Sigmoid colon (tissue), 7 donors: Measurements from ENCODE around the gene ARHGAP30. TPM values are rescaled to one million over a fixed set of nuclear protein-coding genes. Genes with fewer than 3 reads are reported as not detected.
A peak's percentile ranks its signal among the peaks of the same experiment; 100 is the strongest.
"Not testable (repeated sequence)": the region's sequence is repeated elsewhere in the genome, so short reads cannot be mapped to it uniquely, and the experiment has no call there.

Experiments used
- DNase-seq: peaks from one replicate; pipeline ENCODE4 v3.0.0-alpha.2; 2019
- H3K27ac ChIP-seq, 4 donors: fragments of 200-600 bp; sonication (generic); one replicate each; pipeline ENCODE4 v1.5.1; 2016 to 2019; ENCODE audit warnings: mild to moderate bottlenecking in 1 of 4
- H3K27me3 ChIP-seq, 3 donors: fragments of 200-600 bp; sonication (generic); one replicate each; pipeline ENCODE4 v1.5.1; 2019; ENCODE audit warnings: mild to moderate bottlenecking in 1 of 3
- H3K36me3 ChIP-seq, 4 donors: fragments of 200-600 bp; sonication (generic); one replicate each; pipeline ENCODE4 v1.5.1; 2016 to 2019
- H3K4me1 ChIP-seq, 4 donors: fragments of 200-600 bp; sonication (generic); one replicate each; pipeline ENCODE4 v1.5.1; 2017 to 2019
- H3K4me3 ChIP-seq, 4 donors: fragments of 200-600 bp; sonication (generic); one replicate each; pipeline ENCODE4 v1.5.1; 2017 to 2019; ENCODE audit warnings: mild to moderate bottlenecking in 2 of 4, moderate library complexity in 1 of 4
- H3K9me3 ChIP-seq, 4 donors: fragments of 200-600 bp in 3 of 4; sonication (generic) in 3 of 4; one replicate each; pipeline versions ENCODE4 v1.5.1 to v1.6.1; 2013 to 2019
- CTCF ChIP-seq, 4 experiments: fragments of 450-650 bp in 3 of 4; fragments of 200-600 bp in 1 of 4; IDR thresholded peaks; one replicate each; pipeline ENCODE4 v1.5.1; 2016 to 2019; ENCODE audit warnings: antibody characterized with exemption in 4 of 4, mild to moderate bottlenecking in 3 of 4, moderate library complexity in 2 of 4
- EP300 ChIP-seq, 4 donors: sonication (generic); formaldehyde crosslinking; IDR thresholded peaks; one replicate each; pipeline ENCODE4 v1.6.1; 2017; ENCODE audit warnings: antibody characterized with exemption in 4 of 4
- POLR2A ChIP-seq, 2 donors: fragments of 450-650 bp; IDR thresholded peaks; one replicate each; pipeline ENCODE4 v1.6.1; 2016; ENCODE audit warnings: antibody characterized with exemption in 2 of 2, mild to moderate bottlenecking in 2 of 2, moderate library complexity in 2 of 2
- POLR2AphosphoS5 ChIP-seq, 4 donors: sonication (generic); formaldehyde crosslinking; IDR thresholded peaks; one replicate each; pipeline ENCODE4 v1.6.1; 2017; ENCODE audit warnings: antibody characterized with exemption in 4 of 4
- WGBS, 2 donors: extraction: QIAGEN DNeasy Blood & Tissue Kit; methylation state at CpG; one replicate each; pipeline ENCODE4 v1.1.7; 2013; 5-methylcytosine and 5-hydroxymethylcytosine counted together
- intact Hi-C: fragments of 100-400 bp; cut with DNase I; formaldehyde crosslinking; loops from one replicate; pipeline ENCODE4 v1.15.1; 2023
- polyA plus RNA-seq, 3 donors: library from polyadenylated mRNA; stranded (reverse); fragments of 200-250 nt; gene quantifications; one replicate each; pipeline ENCODE4 v1.2.3, GENCODE V29; 2013
- total RNA-seq, 4 donors: library from RNA; depleted of rRNA; stranded (reverse); fragments of >200 nt; gene quantifications; one replicate each; pipeline ENCODE4 v1.1.0, GENCODE V29; 2016
- donor health status: healthy with polysubstance abuse.
- donor health status: Bipolar disorder and iron deficiency.
- donor health status: healthy.

Gene ARHGAP30
- total and polyA plus RNA-seq, 7 donors, result 4.4 to 37.8 (median 6.1) TPM

DNA sequence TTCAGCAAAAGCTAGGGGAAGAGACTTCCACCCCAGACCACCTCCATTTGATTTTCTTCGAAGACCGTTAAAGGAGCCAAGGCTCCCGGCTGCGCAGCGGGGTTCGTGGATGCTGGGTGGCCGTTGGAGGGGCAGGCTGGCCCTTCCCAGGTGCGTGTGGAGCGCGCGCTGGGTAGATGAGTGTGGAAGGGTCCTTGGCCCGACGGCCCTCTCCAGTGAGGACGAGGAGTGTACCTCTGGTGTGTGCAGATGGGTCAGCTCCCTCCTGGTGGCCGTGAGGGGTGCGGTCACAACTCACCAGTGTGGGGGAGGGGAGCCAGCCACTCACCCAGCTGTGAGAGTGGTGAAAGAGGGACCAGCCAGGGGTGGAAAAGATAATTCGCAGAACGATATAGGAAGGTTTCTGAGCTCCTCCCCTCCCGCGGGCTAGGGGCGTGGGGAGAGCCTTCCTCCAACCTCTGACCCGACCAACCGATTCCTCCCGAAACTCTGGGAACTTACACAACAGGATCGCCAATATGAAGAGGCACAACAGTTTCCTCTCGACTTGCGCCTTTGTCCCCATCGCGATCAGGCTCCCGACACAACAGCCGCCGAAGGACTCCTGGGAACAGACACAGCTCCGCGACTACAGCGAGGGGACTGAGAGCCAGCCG is 49.1 kb downstream of the ARHGAP30 start, which contains the start of gene F11R:
Gene F11R, minus strand, starts transcription at position 644 of the 656 bp plus-strand sequence. Its CDS starts 79 bp downstream, at position 565.
- Histone ChIP-seq H3K4me1 (peaks cover 0 to 17% (median 14%) of the 10 kb centered on the region in 4 donors), H3K9me3 (no peaks in the 10 kb centered on the region), H3K4me3 (peak within 1 kb of the TSS; percentile 24 to 47 (median 42)), H3K27ac (peak within 1 kb of the TSS; percentile 28 to 76 (median 60)), H3K36me3 (no peaks in the 10 kb centered on the region), H3K27me3 (peaks cover 0 to 35% (median 20%) of the 10 kb centered on the region in 3 donors)
- intact Hi-C loops, result no loop called here
- no peak for DNase-seq
- TF ChIP-seq CTCF (IDR thresholded peaks at IDR 0.05) (peak in 1 of 4 experiments; percentile 17), POLR2A (IDR thresholded peaks at IDR 0.05) (peak in 1 of 2 donors; percentile 35), POLR2AphosphoS5 (IDR thresholded peaks at IDR 0.05) (peak in 3 of 4 donors; percentile 10 to 38 (median 30)), EP300 (IDR thresholded peaks at IDR 0.05) (no peak)
- WGBS, 2 donors, result 0 to 2% methylated on average over 36 of the region's 36 CpGs

DNA sequence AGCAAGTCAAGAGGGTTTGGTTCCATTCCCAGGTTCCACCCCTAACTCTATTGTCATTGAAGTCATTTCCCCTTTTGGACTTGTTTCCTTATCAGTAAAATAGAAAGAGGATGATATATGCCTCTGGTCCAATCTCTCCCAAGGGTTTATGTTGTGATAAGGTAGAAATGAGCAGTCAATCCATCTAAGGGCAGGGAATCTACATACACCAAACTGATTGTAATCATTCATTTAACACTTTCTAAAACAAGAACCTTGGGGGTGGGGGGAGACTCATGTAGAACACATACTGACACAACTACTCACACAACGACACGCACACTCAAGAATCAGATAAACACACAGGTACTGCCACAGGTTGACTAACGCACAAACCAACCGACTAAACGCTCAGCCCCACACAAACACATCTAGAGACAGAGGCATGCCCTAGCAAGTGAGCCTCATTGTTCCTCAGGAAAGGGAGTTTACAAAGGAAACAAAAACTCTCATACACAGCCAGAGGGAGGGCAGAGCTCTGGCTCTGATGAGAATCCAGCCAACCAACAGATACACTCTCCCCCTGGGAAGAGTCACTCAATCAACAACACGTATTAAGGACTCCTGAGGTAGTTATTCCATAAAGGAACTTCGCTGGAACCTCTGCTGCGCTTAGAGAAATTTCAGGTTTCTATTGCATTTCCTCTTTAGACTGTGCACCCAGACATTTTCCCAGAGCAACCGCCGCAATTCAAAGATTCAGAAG is 49.8 kb downstream of the ARHGAP30 start:
- peaks cover 0 to 17% (median 14%) of the 10 kb centered on the region in 4 donors for H3K4me1 ChIP-seq
- no peaks in the 10 kb centered on the region for H3K36me3 ChIP-seq
- WGBS, 2 donors, result 6 to 18% methylated on average over 10 of the region's 10 CpGs
- H3K9me3 ChIP-seq, result no peaks in the 10 kb centered on the region
- H3K27ac ChIP-seq, result peak overlapping the region; percentile 28 to 76 (median 60)
- DNase-seq, result no peak
- H3K4me3 ChIP-seq, result peak overlapping the region; percentile 24 to 47 (median 42)
- H3K27me3 ChIP-seq, result peaks cover 0 to 35% (median 20%) of the 10 kb centered on the region in 3 donors
- TF ChIP-seq POLR2A (IDR thresholded peaks at IDR 0.05) (no peak), POLR2AphosphoS5 (IDR thresholded peaks at IDR 0.05) (peak in 2 of 4 donors; percentile 22 to 38)
- intact Hi-C loops, result no loop called here

GRCh38 chr1:161019111-161019660 is 50.5 kb downstream of the ARHGAP30 start:
- intact Hi-C loops, H3K36me3 ChIP-seq, H3K4me3 ChIP-seq, DNase-seq, H3K9me3 ChIP-seq: not testable (repeated sequence)
- peaks cover 0 to 17% (median 14%) of the 10 kb centered on the region in 4 donors for H3K4me1 ChIP-seq
- peak overlapping the region in 3 of 4 donors; percentile 8 to 76 (median 25) for H3K27ac ChIP-seq
- WGBS, 2 donors, result 78 to 90% methylated on average over 15 of the region's 15 CpGs
- peaks cover 0 to 35% (median 20%) of the 10 kb centered on the region in 3 donors for H3K27me3 ChIP-seq

GRCh38 chr1:161018631-161018930 is 51.1 kb downstream of the ARHGAP30 start:
- TF ChIP-seq POLR2A (IDR thresholded peaks at IDR 0.05) (no peak), EP300 (IDR thresholded peaks at IDR 0.05) (no peak), POLR2AphosphoS5 (IDR thresholded peaks at IDR 0.05) (no peak), CTCF (IDR thresholded peaks at IDR 0.05) (no peak)
- intact Hi-C loops, result no loop called here
- no peak for DNase-seq
- H3K27ac ChIP-seq, result peak overlapping the region in 1 of 4 donors; percentile 25
- 93 to 97% methylated on average over 1 of the region's 1 CpG for whole genome bisulfite sequencing, 2 donors
- H3K4me3 ChIP-seq, result no peak overlapping the region
- H3K27me3 ChIP-seq, result peaks cover 0 to 35% (median 20%) of the 10 kb centered on the region in 3 donors
- H3K4me1 ChIP-seq, result peaks cover 0 to 17% (median 14%) of the 10 kb centered on the region in 4 donors
- H3K9me3 ChIP-seq, result no peaks in the 10 kb centered on the region
- H3K36me3 ChIP-seq, result no peaks in the 10 kb centered on the region

DNA sequence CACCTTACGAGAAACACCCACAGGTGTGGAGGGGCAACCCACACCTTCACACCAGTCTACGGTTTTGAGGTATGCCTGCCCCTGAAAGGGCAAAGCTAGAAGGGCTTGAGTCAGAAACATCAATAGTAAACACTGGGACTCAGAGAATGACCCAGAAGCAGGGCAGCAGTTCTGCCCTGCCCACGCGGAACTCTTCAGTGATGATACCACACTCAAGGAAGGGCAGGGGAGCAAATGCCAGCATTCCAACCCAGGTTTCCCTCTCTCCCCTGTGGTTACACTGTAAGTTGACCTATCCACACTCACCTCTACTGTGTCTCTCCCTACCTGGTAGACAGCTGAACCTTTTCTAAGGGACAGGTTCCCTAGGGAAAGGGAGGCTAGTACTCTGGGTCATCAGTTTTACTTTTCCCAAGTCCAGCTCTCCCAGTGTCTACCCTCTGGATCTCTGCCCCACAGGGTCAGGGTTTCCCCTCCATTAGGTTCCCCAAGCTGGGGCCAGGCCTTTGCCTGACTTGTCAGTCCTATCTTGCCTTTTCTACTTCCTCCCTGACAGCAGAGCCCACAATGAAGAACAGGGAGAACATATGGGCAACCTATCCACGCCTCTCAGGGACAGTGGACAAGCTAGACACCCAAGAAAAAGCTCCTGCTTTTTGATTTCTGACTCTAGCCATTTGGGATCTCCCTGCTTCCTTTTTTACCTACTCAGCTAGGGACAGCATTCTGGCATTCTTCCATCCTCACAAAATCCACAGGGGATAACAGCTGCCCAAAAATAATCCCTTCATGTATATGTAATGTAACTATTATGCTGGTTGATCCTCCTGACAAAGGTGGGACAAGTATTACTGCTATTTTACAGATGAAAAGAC is 51.7 kb downstream of the ARHGAP30 start:
- TF ChIP-seq EP300 (IDR thresholded peaks at IDR 0.05), result no peak
- TF ChIP-seq POLR2AphosphoS5 (IDR thresholded peaks at IDR 0.05), result no peak
- TF ChIP-seq POLR2A (IDR thresholded peaks at IDR 0.05), result no peak
- TF ChIP-seq CTCF (IDR thresholded peaks at IDR 0.05), result no peak
- peak overlapping the region in 1 of 4 donors; percentile 25 for H3K27ac ChIP-seq
- H3K9me3 ChIP-seq, result no peaks in the 10 kb centered on the region
- 83 to 88% methylated on average over 5 of the region's 5 CpGs for whole genome bisulfite sequencing, 2 donors
- no peak overlapping the region for H3K4me3 ChIP-seq
- H3K36me3 ChIP-seq, result no peaks in the 10 kb centered on the region
- H3K27me3 ChIP-seq, result peaks cover 0 to 35% (median 20%) of the 10 kb centered on the region in 3 donors
- DNase-seq, result no peak
- intact Hi-C loops, result no loop called here
- peaks cover 0 to 17% (median 14%) of the 10 kb centered on the region in 4 donors for H3K4me1 ChIP-seq

DNA sequence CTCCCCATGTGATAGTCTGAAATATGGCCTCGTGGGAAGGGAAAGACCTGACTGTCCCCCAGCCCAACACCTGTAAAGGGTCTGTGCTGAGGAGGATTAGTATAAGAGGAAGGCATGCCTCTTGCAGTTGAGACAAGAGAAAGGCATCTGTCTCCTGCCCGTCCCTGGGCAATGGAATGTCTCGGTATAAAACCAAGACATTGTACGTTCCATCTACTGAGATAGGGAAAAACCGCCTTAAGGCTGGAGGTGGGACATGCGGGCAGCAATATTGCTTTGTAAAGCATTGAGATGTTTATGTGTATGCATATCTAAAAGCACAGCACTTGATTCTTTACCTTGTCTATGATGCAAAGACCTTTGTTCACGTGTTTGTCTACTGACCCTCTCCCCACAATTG is 52.5 kb downstream of the ARHGAP30 start:
- H3K4me3 ChIP-seq, H3K36me3 ChIP-seq, intact Hi-C loops, H3K9me3 ChIP-seq, H3K27ac ChIP-seq, DNase-seq: not testable (repeated sequence)
- Histone ChIP-seq H3K27me3 (peaks cover 0 to 28% (median 20%) of the 10 kb centered on the region in 3 donors), H3K4me1 (peaks cover 0 to 17% (median 14%) of the 10 kb centered on the region in 4 donors)
- 79 to 88% methylated on average over 6 to 7 of the region's 7 CpGs for WGBS, 2 donors

GRCh38 chr1:161016683-161017082 is 53.0 kb downstream of the ARHGAP30 start:
- peaks cover 0 to 15% (median 14%) of the 10 kb centered on the region in 4 donors for H3K4me1 ChIP-seq
- DNase-seq, H3K9me3 ChIP-seq, H3K4me3 ChIP-seq, intact Hi-C loops, H3K36me3 ChIP-seq, H3K27ac ChIP-seq: not testable (repeated sequence)
- 26 to 63% methylated on average over 1 of the region's 1 CpG for WGBS, 2 donors
- H3K27me3 ChIP-seq, result peaks cover 0 to 23% (median 16%) of the 10 kb centered on the region in 3 donors
